GM12878 (cell line): Measurements from ENCODE around the gene TTC23.

ENCODE experiments used
- ASH2L ChIP-seq: fragments of 300-600, 200-600 bp; sonication (generic); IDR thresholded peaks from 2 replicates; pipeline ENCODE4 v1.6.1; 2017; ENCODE audit warnings: low read depth, mild to moderate bottlenecking, borderline replicate concordance
- CTCF ChIP-seq, 3 experiments: IDR thresholded peaks in 2 of 3; conservative IDR thresholded peaks in 1 of 3; 2 replicates each; pipeline ENCODE4 v1.5.1; 2011; ENCODE audit warnings: low read depth in 3 of 3, low read length in 3 of 3, mild to moderate bottlenecking in 3 of 3, control low read depth in 2 of 3, moderate library complexity in 2 of 3, inconsistent platforms in 1 of 3, mixed read lengths in 1 of 3; ENCODE audit not compliant: control insufficient read depth in 2 of 3, insufficient read depth in 1 of 3; ENCODE audit errors: extremely low read depth in 1 of 3
- EED ChIP-seq: sonication (generic); IDR thresholded peaks from 2 replicates; pipeline ENCODE4 v1.6.1; 2016; ENCODE audit warnings: antibody characterized with exemption, low read depth
- ESRRA ChIP-seq: IDR thresholded peaks from 2 replicates; pipeline ENCODE4 v1.6.1; 2012; ENCODE audit warnings: mild to moderate bottlenecking, low read length, improper control_type of control experiment
- EZH2 ChIP-seq: IDR thresholded peaks from 2 replicates; pipeline ENCODE4 v1.6.1; 2012; ENCODE audit warnings: low read depth, mild to moderate bottlenecking, control low read depth, inconsistent platforms, low read length, borderline replicate concordance; ENCODE audit not compliant: control insufficient read depth
- NBN ChIP-seq: fragments of 450-650 bp; IDR thresholded peaks from 2 replicates; pipeline ENCODE4 v1.6.1; 2016
- POLR2A ChIP-seq: IDR thresholded peaks from 2 replicates; pipeline ENCODE4 v1.6.1; 2011; ENCODE audit warnings: low read depth, mild to moderate bottlenecking, low read length
- RFX5 ChIP-seq: IDR thresholded peaks from 2 replicates; pipeline ENCODE4 v1.6.1; 2011; ENCODE audit warnings: low read depth, low read length, improper control_type of control experiment
- SUPT20H ChIP-seq: IDR thresholded peaks from 2 replicates; pipeline ENCODE4 v1.6.1; 2011; ENCODE audit warnings: low read depth, mild to moderate bottlenecking, low read length, moderate library complexity, borderline replicate concordance; ENCODE audit not compliant: control insufficient read depth
- ZBTB11 ChIP-seq: fragments of 450-650 bp; formaldehyde crosslinking; IDR thresholded peaks from 2 replicates; pipeline ENCODE4 v1.5.0; 2022; ENCODE audit warnings: mild to moderate bottlenecking, missing genetic modification characterization
- TF ChIP-seq, protein P1 (sequence below): fragments of 450-650 bp; IDR thresholded peaks from 2 replicates; pipeline ENCODE4 v1.6.1; 2017; ENCODE audit warnings: mild to moderate bottlenecking, low read depth, inconsistent platforms; ENCODE audit not compliant: poor library complexity, severe bottlenecking

- TF ChIP-seq ESRRA: no peak
- TF ChIP-seq POLR2A: no peak
- TF ChIP-seq EED: no peak
- TF ChIP-seq NBN: no peak
- TF ChIP-seq ASH2L: no peak
- TF ChIP-seq ZBTB11: no peak
- TF ChIP-seq CTCF (IDR thresholded peaks at IDR 0.05 in 2 of 3, conservative IDR thresholded peaks at IDR 0.05 in 1 of 3; ENCODE audit: control insufficient read depth in 2 of 3, extremely low read depth in 1 of 3, insufficient read depth in 1 of 3, low read depth in 3 of 3, low read length in 3 of 3): no peak
- no peak for TF ChIP-seq SUPT20H
- TF ChIP-seq, protein P1, sequence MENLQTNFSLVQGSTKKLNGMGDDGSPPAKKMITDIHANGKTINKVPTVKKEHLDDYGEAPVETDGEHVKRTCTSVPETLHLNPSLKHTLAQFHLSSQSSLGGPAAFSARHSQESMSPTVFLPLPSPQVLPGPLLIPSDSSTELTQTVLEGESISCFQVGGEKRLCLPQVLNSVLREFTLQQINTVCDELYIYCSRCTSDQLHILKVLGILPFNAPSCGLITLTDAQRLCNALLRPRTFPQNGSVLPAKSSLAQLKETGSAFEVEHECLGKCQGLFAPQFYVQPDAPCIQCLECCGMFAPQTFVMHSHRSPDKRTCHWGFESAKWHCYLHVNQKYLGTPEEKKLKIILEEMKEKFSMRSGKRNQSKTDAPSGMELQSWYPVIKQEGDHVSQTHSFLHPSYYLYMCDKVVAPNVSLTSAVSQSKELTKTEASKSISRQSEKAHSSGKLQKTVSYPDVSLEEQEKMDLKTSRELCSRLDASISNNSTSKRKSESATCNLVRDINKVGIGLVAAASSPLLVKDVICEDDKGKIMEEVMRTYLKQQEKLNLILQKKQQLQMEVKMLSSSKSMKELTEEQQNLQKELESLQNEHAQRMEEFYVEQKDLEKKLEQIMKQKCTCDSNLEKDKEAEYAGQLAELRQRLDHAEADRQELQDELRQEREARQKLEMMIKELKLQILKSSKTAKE: no peak
- TF ChIP-seq RFX5: no peak
- TF ChIP-seq EZH2: no peak
These were observed 25.7 kb upstream of the TTC23 start for GRCh38 chr15:99275061-99275460.
